Mammary epithelial cell (primary cell): ENCODE data around the gene PCDH17.

ENCODE experiments used
- CTCF ChIP-seq, 2 donors: IDR thresholded peaks in 1 of 2; conservative IDR thresholded peaks in 1 of 2; 2 replicates each; pipeline ENCODE4 v1.5.1; 2011 to 2012; ENCODE audit warnings: inconsistent platforms in 2 of 2, low read length in 2 of 2, mild to moderate bottlenecking in 2 of 2, control low read depth in 1 of 2, low read depth in 1 of 2; ENCODE audit not compliant: insufficient read depth in 1 of 2; ENCODE audit errors: extremely low read depth in 1 of 2
- EZH2 ChIP-seq: IDR thresholded peaks from 2 replicates; pipeline ENCODE4 v1.6.1; 2012; ENCODE audit warnings: low read length, inconsistent platforms, borderline replicate concordance

- TF ChIP-seq CTCF (conservative IDR thresholded peaks at IDR 0.05 in 1 of 2, IDR thresholded peaks at IDR 0.05 in 1 of 2; ENCODE audit: extremely low read depth in 1 of 2, insufficient read depth in 1 of 2, low read depth in 1 of 2, low read length in 2 of 2): no peak
- TF ChIP-seq EZH2: no peak
These were observed 50.7 kb downstream of the PCDH17 start for GRCh38 chr13:57682128-57682716.
